ENCODE data around the gene ITIH3.

Gene ITIH3

GRCh38 chr3:52846432-52846965 lies 51.9 kb downstream of the ITIH3 start:
- DNase-seq, result no peak

DNA sequence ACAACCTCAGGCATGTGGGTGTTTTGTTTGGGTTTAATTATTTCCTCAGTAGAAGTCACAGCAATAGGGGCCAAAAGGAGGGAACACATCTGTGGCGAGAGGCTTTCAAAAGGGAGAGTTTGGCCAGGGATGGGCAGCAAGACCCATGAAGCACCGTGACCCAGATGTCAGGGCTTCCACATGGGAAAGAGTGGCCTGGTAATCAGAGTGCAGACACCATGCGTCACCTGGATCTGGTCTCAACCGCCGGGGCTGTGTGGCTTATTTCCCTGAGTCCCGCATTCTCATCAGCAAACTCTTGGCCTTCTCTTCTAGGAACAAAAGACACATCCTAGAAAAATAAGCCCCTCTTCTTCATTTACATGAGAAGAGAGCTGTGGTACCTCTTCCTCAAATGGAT lies 52.6 kb downstream of the ITIH3 start:
- DNase-seq, result no peak

DNA sequence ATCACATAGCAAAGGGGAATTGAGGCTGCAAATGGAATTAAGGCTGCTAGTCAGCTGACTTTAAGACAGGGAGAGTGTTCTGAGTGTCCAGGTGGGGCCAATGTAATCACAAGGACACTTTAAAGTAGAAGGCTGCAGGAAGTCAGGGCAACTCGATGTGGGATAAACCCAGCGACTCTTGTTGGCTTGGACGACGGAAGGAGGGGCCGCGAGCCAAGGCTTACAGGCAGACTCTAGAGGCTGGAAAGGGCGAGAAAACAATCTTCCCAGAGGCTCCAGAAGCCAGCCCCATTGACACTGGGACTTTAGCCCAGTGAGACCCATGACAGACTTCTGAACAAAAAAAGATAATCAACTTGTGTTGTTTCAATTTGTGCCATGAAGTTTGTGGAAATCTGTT lies 53.1 kb downstream of the ITIH3 start:
- DNase-seq, result no peak

DNA sequence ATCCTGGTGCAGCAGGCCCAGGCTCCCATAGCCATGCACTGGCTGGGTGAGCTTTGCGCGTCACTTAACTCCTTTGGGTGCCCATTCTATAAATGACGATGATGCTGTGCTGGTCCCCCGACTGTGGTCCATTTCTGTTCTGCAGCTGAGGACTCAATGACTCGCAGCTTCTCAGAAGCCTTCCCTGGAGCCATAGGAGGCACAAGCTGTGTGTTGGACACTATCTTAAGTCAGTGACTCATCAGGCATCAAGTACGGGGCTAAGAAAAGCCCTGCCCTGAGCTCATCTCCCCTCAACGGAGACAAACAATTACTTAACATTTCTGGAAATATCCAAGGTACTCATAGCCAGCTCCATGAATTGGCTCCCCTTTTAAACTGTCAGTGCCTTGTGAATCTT lies 54.0 kb downstream of the ITIH3 start:
- peak; percentile 29 to 63 (median 44) for DNase-seq

DNA sequence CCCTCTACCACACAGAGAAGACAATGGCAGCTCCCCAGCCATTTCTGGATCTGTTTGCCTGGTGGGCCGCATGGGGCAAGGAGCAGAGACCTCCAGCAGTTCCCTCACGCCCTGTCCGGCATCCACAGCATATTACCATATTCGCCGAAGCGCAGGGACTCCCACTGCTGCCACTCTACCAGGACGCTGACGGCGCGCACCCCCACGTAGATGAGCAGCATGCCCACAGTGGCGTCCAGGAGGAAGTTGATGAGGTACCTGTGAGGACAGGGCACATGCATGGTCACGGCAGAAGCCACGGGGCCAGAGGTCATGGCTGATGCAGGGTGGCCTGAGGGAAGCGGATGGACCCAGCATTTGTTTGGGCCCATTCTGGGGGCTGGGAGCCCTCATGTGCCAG lies 55.1 kb downstream of the ITIH3 start:
- DNase-seq, result no peak

DNA sequence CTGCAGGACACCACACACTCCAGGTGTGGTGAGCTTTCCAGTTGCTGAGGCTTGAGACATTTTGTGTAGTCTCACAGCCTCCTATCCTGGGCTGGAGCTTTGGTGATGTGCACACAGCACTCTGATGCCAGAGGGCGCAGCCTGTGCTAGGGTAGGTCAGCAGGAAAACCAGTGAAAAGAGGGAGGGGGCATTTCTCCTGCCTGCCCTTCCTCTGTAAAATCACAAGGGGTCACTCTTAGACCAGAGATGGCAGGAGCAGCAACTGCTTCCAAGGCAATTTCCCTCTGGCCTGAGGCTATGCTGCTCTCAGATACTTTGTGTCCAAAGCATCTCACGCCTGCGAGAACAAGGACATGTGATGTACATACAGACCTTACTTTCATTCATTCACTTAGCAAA lies 56.8 kb downstream of the ITIH3 start:
- peak; percentile 45 to 47 (median 45) for DNase-seq

DNA sequence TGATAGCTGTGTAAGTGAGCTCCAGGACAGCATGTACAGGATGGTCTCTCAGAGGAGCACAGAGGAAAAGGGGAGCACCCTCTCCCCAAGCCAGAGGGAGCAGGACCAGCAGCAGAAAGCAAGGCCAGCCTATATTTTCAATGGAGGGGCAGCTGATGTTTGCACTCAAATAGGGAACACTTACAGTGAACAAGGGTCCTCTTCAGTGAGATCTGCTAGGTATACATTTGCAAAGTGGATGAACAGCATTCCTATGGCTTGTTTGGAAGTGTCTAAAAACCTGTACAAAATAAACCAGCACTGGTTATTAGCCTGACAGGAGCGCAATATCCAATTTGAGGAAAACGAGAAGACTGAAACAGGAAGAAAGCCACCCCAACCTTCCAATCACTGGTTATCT lies 57.8 kb downstream of the ITIH3 start:
- DNase-seq, result no peak

DNA sequence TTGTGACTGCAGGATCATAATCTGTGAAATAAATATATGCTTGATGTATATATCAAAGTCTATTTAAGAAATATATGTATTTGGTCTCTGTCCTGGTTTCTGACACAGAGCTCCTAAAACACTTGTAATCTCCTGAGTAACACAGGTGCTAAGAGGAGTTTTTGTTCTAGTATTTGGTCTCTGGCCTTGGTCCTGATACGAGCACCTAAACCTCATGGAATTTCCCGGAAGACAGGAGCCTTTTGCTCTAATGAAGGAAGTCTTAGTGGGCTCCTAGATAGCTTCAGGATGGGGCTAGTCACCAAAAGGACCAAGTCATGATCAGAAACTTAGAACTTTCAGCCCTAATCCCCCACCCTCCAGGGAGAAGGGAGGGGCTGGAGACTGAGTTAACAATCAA lies 59.4 kb downstream of the ITIH3 start:
- DNase-seq, result no peak

GRCh38 chr3:52856666-52857065 lies 62.1 kb downstream of the ITIH3 start:
- DNase-seq, result no peak

- DNase-seq, result no peak
Observed at GRCh38 chr3:52857133-52857532, 62.5 kb downstream of the ITIH3 start.

GRCh38 chr3:52857864-52858263 lies 63.3 kb downstream of the ITIH3 start:
- DNase-seq, result no peak
